GM12878 (cell line): ENCODE results near the gene RIPPLY1. TPM values are rescaled to one million over a fixed set of nuclear protein-coding genes. Genes with fewer than 3 reads are reported as not detected.

Experiments
- ATAC-seq: fragments of 200-7000 bp; cut with Tn5 transposase; 3 replicates; pipeline ENCODE4 v1.9.1; 2020; ENCODE audit warnings: mild to moderate bottlenecking, moderate library complexity
- BruUV-seq: library from RNA; stranded (reverse); fragments of 400-500 nt; replicated peaks from 2 replicates; lab custom pipeline; 2021; lab: Mats Ljungman, UMichigan
- CTCF ChIA-PET: fragments of 300-600 bp; sonication (Branson Sonifier 250); formaldehyde crosslinking; extraction: SDS; loops from one replicate; lab custom pipeline; 2021; ENCODE audit warnings: inconsistent platforms; lab: Yijun Ruan, JAX
- POLR2A ChIA-PET: fragments of 350-600 bp; formaldehyde crosslinking; extraction: SDS; loops from one replicate; lab custom pipeline; 2021; ENCODE audit warnings: inconsistent platforms; lab: Charles Lee
- RAD21 ChIA-PET: fragments of 300-600 bp; sonication (Branson Sonifier 250); formaldehyde crosslinking; loops from one replicate; lab custom pipeline; 2023; ENCODE audit warnings: antibody characterized with exemption; ENCODE audit not compliant: unreplicated experiment; lab: Charles Lee
- SMC1A ChIA-PET: fragments of 300-600 bp; sonication (Branson Sonifier 250); formaldehyde crosslinking; loops from one replicate; lab custom pipeline; 2023; ENCODE audit not compliant: unreplicated experiment, uncharacterized antibody; lab: Charles Lee
- DNase-seq: peaks from one replicate; pipeline ENCODE4 v3.0.0-alpha.2; 2011; ENCODE audit warnings: low read depth, low spot score
- FAIRE-seq: peaks from 3 replicates; lab custom pipeline; 2011; peaks lifted over from hg19 to GRCh38; lab: Jason Lieb, UNC
- H2AFZ ChIP-seq: 2 replicates; pipeline ENCODE4 v1.6.0; 2011; ENCODE audit warnings: low read depth, low read length, control low read depth; ENCODE audit not compliant: control insufficient read depth
- H3K27ac ChIP-seq: 2 replicates; pipeline ENCODE4 v1.5.1; 2011; ENCODE audit warnings: control low read depth; ENCODE audit not compliant: control insufficient read depth, insufficient read depth
- H3K27me3 ChIP-seq, 2 experiments: replicated peaks in 1 of 2; 2 replicates each; pipeline versions ENCODE4 v1.6.0 to v1.6.1; 2011; ENCODE audit warnings: low read length in 1 of 2; ENCODE audit not compliant: control insufficient read depth in 2 of 2, insufficient read depth in 2 of 2
- H3K36me3 ChIP-seq, 2 experiments: 2 replicates each; pipeline ENCODE4 v1.5.1; 2011; ENCODE audit warnings: low read length in 1 of 2; ENCODE audit not compliant: control insufficient read depth in 2 of 2, insufficient read depth in 2 of 2
- H3K4me1 ChIP-seq: 2 replicates; pipeline ENCODE4 v1.6.1; 2011; ENCODE audit warnings: mild to moderate bottlenecking, low read length, moderate library complexity, mixed read lengths; ENCODE audit not compliant: control insufficient read depth, insufficient read depth
- H3K4me2 ChIP-seq: 2 replicates; pipeline ENCODE4 v1.6.0; 2011; ENCODE audit warnings: control low read depth; ENCODE audit not compliant: control insufficient read depth, insufficient read depth
- H3K4me3 ChIP-seq: fragments of 200-600 bp; sonication (generic); 2 replicates; pipeline ENCODE4 v1.5.1; 2016
- H3K79me2 ChIP-seq: 2 replicates; pipeline ENCODE4 v1.6.0; 2011; ENCODE audit warnings: low read length; ENCODE audit not compliant: control insufficient read depth, insufficient read depth
- H3K9ac ChIP-seq: 2 replicates; pipeline ENCODE4 v1.8.0; 2011; ENCODE audit warnings: low read length, control low read depth, mixed read lengths; ENCODE audit not compliant: control insufficient read depth, insufficient read depth
- H3K9me3 ChIP-seq: replicated peaks from 3 replicates; pipeline ENCODE4 v1.5.1; 2011; ENCODE audit warnings: mild to moderate bottlenecking, low read length; ENCODE audit not compliant: control insufficient read depth, insufficient read depth
- H4K20me1 ChIP-seq: 2 replicates; pipeline ENCODE4 v1.6.0; 2011; ENCODE audit not compliant: control insufficient read depth, insufficient read depth
- ATF7 ChIP-seq: fragments of 450-650 bp; IDR thresholded peaks from 2 replicates; pipeline ENCODE4 v1.6.1; 2016; ENCODE audit warnings: low read depth, mild to moderate bottlenecking
- BMI1 ChIP-seq: fragments of 450-650 bp; IDR thresholded peaks from 2 replicates; pipeline ENCODE4 v1.6.1; 2016; ENCODE audit warnings: mild to moderate bottlenecking, moderate library complexity, borderline replicate concordance
- CBFB ChIP-seq: IDR thresholded peaks from 2 replicates; pipeline ENCODE4 v1.6.1; 2016; ENCODE audit warnings: antibody characterized with exemption, low read depth
- CHD1 ChIP-seq: IDR thresholded peaks from 2 replicates; pipeline ENCODE4 v1.6.1; 2012; ENCODE audit warnings: low read depth, low read length, improper control_type of control experiment
- FOXK2 ChIP-seq: fragments of 450-650 bp; IDR thresholded peaks from 2 replicates; pipeline ENCODE4 v1.6.1; 2017; ENCODE audit warnings: mild to moderate bottlenecking, moderate library complexity
- GABPA ChIP-seq: IDR thresholded peaks from 2 replicates; pipeline ENCODE4 v1.6.1; 2014; ENCODE audit warnings: antibody characterized with exemption, low read depth, mild to moderate bottlenecking, inconsistent platforms
- HCFC1 ChIP-seq: fragments of 150-350 bp; IDR thresholded peaks from 2 replicates; pipeline ENCODE4 v1.6.1; 2014; ENCODE audit warnings: low read length
- JUNB ChIP-seq: IDR thresholded peaks from 2 replicates; pipeline ENCODE4 v1.6.1; 2016; ENCODE audit warnings: antibody characterized with exemption, mild to moderate bottlenecking
- MEF2A ChIP-seq: IDR thresholded peaks from 2 replicates; pipeline ENCODE4 v1.6.1; 2011; ENCODE audit warnings: low read depth, mild to moderate bottlenecking, low read length, moderate library complexity; ENCODE audit not compliant: insufficient read depth
- NR2C2 ChIP-seq: IDR thresholded peaks from 2 replicates; pipeline ENCODE4 v1.6.1; 2011; ENCODE audit warnings: borderline replicate concordance, low read depth; ENCODE audit not compliant: control insufficient read depth, insufficient read length
- POLR2AphosphoS5 ChIP-seq: IDR thresholded peaks from 2 replicates; pipeline ENCODE4 v1.6.1; 2011; ENCODE audit warnings: mild to moderate bottlenecking, low read length, inconsistent platforms
- SMAD5 ChIP-seq: IDR thresholded peaks from 2 replicates; pipeline ENCODE4 v1.6.1; 2016; ENCODE audit warnings: antibody characterized with exemption, low read depth
- SRF ChIP-seq, 2 experiments: IDR thresholded peaks; 2 replicates each; pipeline ENCODE4 v1.6.1; 2011; ENCODE audit warnings: low read depth in 2 of 2, low read length in 2 of 2, mild to moderate bottlenecking in 1 of 2, moderate library complexity in 1 of 2
- STAT3 ChIP-seq: IDR thresholded peaks from 2 replicates; pipeline ENCODE4 v1.6.1; 2011; ENCODE audit warnings: low read depth, low read length, improper control_type of control experiment
- TARDBP ChIP-seq: IDR thresholded peaks from 2 replicates; pipeline ENCODE4 v1.6.1; 2016; ENCODE audit warnings: borderline replicate concordance
- TCF7 ChIP-seq: IDR thresholded peaks from 2 replicates; pipeline ENCODE4 v1.6.1; 2014; ENCODE audit warnings: antibody characterized with exemption, borderline replicate concordance
- YY1 ChIP-seq: IDR thresholded peaks from 2 replicates; pipeline ENCODE4 v1.6.1; 2011; ENCODE audit warnings: low read depth, mild to moderate bottlenecking, low read length
- ZNF217 ChIP-seq: fragments of 450-650 bp; IDR thresholded peaks from 2 replicates; pipeline ENCODE4 v1.6.1; 2017; ENCODE audit warnings: antibody characterized with exemption, mild to moderate bottlenecking
- WGBS: methylation state at CpG from one replicate; pipeline ENCODE4 v1.1.6; 2016; ENCODE audit warnings: low lambda C conversion rate; ENCODE audit not compliant: insufficient replicate concordance, insufficient coverage; ENCODE audit errors: missing lambda C conversion rate; 5-methylcytosine and 5-hydroxymethylcytosine counted together
- in situ Hi-C: fragments of 300-500 bp; cut with MboI; formaldehyde crosslinking; loops from 9 replicates; pipeline ENCODE4 v1.14.3; 2018; ENCODE audit warnings: mixed read lengths
- intact Hi-C: fragments of 100-400 bp; cut with micrococcal nuclease; formaldehyde crosslinking; loops from one replicate; pipeline ENCODE4 v1.14.2; 2022; ENCODE audit not compliant: unreplicated experiment
- polyA plus RNA-seq, 11 experiments: library from polyadenylated mRNA; depleted of rRNA in 4 of 11; unstranded in 6 of 11; stranded (reverse) in 5 of 11; fragments of >200 nt; fragmentation: Nextera tagmentation in 4 of 11; fragmentation: Illumina TruSeq in 1 of 11; extraction: Ambion mirVana in 4 of 11; extraction: Trizol in 1 of 11; gene quantifications; 1 replicate in 1 of 11; 2 replicates in 10 of 11; pipeline versions ENCODE4 v1.2.1 to v1.2.3, GENCODE V29; 2011 to 2016; ENCODE audit warnings: inconsistent platforms in 2 of 11, missing spikeins in 2 of 11, low read depth in 1 of 11
- total RNA-seq, 4 experiments: library from RNA; depleted of rRNA in 3 of 4; stranded (reverse); fragments of >200 nt in 3 of 4; fragmentation: Illumina TruSeq in 1 of 4; extraction: Trizol in 1 of 4; gene quantifications; 2 replicates each; pipeline versions ENCODE4 v1.2.1 to v1.2.3, GENCODE V29; 2013 to 2021
- TF ChIP-seq, protein P1 (sequence below): IDR thresholded peaks from 2 replicates; pipeline ENCODE4 v1.6.1; 2012; ENCODE audit warnings: improper control_type of control experiment, low read depth, low read length; ENCODE audit not compliant: insufficient replicate concordance

The RIPPLY1 gene
- total and polyA plus RNA-seq, 10 of the 15 experiments (the other 5 are each of a cell fraction or from before 2014, with no cell fraction given): not detected

DNA sequence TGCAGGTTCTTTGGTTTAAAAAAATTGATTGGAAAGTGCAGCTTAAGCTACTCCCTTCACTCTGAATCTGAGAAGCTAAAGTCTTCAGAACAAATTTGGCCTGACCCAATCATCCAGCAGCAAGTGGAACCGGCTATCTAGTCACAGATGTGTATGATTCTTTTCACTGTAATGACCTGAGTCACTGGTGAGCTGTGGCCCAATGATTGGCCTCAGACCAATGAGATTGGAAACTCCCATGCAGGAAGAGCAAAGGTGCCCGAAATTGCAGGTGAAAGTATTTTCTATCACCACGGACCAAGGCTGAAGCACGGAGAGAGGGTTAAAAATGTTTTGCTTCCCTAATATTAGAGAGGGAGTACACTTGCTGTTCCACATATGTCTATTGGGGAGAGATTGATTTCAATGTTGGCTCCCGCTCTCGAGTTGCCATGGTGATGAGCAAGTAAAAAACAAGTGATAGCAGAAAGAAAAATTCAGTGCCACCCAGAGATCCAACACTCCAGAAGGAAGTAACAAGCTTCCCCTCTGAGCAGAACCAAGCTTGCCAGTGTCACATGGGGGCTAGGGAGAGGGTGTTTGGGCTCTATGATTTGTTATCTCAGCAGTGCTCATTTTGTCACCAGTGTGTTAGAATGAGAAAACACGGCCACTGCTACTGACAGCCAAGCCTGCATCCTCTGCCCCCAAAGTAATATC is 11.2 kb downstream of the RIPPLY1 start:
- FAIRE-seq (no peak), DNase-seq (no peak), ATAC-seq (no peak)
- intact Hi-C loops (loop anchor here (5.0 to 10.0 kb wide), 3 partner anchors 413 to 1003 kb away; no protein-coding TSS in a partner anchor), in situ Hi-C loops (no loop called here)
- Histone ChIP-seq H3K4me1 (no peaks in the 10 kb centered on the region), H3K9me3 (no peaks in the 10 kb centered on the region), H3K27ac (no peak overlapping the region), H3K79me2 (no peaks in the 10 kb centered on the region), H3K4me2 (no peak overlapping the region), H3K4me3 (no peak overlapping the region), H3K36me3 (no peaks in the 10 kb centered on the region), H3K9ac (no peak overlapping the region), H3K27me3 (no peaks in the 10 kb centered on the region; a peak in 1 of 4 replicates), H2AFZ (no peak overlapping the region), H4K20me1 (no peaks in the 10 kb centered on the region)
- TF ChIP-seq CBFB: no peak
- TF ChIP-seq GABPA: no peak
- no peak for TF ChIP-seq NR2C2
- TF ChIP-seq HCFC1: no peak
- TF ChIP-seq TARDBP: no peak
- no peak for TF ChIP-seq JUNB
- TF ChIP-seq, protein P1, sequence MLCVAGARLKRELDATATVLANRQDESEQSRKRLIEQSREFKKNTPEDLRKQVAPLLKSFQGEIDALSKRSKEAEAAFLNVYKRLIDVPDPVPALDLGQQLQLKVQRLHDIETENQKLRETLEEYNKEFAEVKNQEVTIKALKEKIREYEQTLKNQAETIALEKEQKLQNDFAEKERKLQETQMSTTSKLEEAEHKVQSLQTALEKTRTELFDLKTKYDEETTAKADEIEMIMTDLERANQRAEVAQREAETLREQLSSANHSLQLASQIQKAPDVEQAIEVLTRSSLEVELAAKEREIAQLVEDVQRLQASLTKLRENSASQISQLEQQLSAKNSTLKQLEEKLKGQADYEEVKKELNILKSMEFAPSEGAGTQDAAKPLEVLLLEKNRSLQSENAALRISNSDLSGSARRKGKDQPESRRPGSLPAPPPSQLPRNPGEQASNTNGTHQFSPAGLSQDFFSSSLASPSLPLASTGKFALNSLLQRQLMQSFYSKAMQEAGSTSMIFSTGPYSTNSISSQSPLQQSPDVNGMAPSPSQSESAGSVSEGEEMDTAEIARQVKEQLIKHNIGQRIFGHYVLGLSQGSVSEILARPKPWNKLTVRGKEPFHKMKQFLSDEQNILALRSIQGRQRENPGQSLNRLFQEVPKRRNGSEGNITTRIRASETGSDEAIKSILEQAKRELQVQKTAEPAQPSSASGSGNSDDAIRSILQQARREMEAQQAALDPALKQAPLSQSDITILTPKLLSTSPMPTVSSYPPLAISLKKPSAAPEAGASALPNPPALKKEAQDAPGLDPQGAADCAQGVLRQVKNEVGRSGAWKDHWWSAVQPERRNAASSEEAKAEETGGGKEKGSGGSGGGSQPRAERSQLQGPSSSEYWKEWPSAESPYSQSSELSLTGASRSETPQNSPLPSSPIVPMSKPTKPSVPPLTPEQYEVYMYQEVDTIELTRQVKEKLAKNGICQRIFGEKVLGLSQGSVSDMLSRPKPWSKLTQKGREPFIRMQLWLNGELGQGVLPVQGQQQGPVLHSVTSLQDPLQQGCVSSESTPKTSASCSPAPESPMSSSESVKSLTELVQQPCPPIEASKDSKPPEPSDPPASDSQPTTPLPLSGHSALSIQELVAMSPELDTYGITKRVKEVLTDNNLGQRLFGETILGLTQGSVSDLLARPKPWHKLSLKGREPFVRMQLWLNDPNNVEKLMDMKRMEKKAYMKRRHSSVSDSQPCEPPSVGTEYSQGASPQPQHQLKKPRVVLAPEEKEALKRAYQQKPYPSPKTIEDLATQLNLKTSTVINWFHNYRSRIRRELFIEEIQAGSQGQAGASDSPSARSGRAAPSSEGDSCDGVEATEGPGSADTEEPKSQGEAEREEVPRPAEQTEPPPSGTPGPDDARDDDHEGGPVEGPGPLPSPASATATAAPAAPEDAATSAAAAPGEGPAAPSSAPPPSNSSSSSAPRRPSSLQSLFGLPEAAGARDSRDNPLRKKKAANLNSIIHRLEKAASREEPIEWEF: no peak
- no peak for TF ChIP-seq ATF7
- TF ChIP-seq SMAD5: no peak
- TF ChIP-seq CHD1: no peak
- no peak for TF ChIP-seq YY1
- TF ChIP-seq BMI1: no peak
- no peak for TF ChIP-seq SRF (IDR thresholded peaks at IDR 0.05; ENCODE audit: low read depth in 2 of 2, low read length in 2 of 2)
- no peak for TF ChIP-seq STAT3
- TF ChIP-seq POLR2AphosphoS5: no peak
- no peak for TF ChIP-seq FOXK2
- no peak for TF ChIP-seq ZNF217
- no peak for TF ChIP-seq MEF2A
- no peak for TF ChIP-seq TCF7
- RAD21 ChIA-PET: no interaction called here
- 22% methylated on average over 7 of the region's 7 CpGs for WGBS
- CTCF ChIA-PET: interaction anchor here (0.7 to 3.6 kb wide), 6 partner anchors 16 to 967 kb away, joined by 3 to 16 read pairs (median 3); no protein-coding TSS in a partner anchor
- SMC1A ChIA-PET: interaction anchor here (0.7 kb wide), 1 partner anchor 853 kb away, joined by 3 read pairs; no protein-coding TSS in a partner anchor
- POLR2A ChIA-PET: no interaction called here
- BruUV-seq: no TSS peak
